ENCODE measurements around the gene SOX30. TPM values are rescaled to one million over a fixed set of nuclear protein-coding genes. Genes with fewer than 3 reads are reported as not detected.

The SOX30 gene
- total RNA-seq, 1 experiment from 2014 or later, result not detected

Other genes with a start within 250 kb of the SOX30 start
- 0.10 and 0.48 TPM in 2 replicates for gene NIPAL4, start 192.2 kb downstream of the SOX30 start, total RNA-seq (2014; rRNA removed; shearing (Covaris generic))
- 15.6 and 24.2 TPM in 2 replicates for gene ADAM19, start 76.7 kb downstream of the SOX30 start, total RNA-seq (2014; rRNA removed; shearing (Covaris generic))
- gene C5orf52, start 19.1 kb upstream of the SOX30 start, total RNA-seq (2014; rRNA removed; shearing (Covaris generic)), result not detected in 2 replicates
- 17.3 and 21.7 TPM in 2 replicates for gene THG1L, start 79.0 kb upstream of the SOX30 start, total RNA-seq (2014; rRNA removed; shearing (Covaris generic))
- gene LSM11, start 91.3 kb upstream of the SOX30 start, total RNA-seq (2014; rRNA removed; shearing (Covaris generic)), result 2.3 and 2.4 TPM in 2 replicates
- gene CLINT1, start 206.7 kb upstream of the SOX30 start, total RNA-seq (2014; rRNA removed; shearing (Covaris generic)), result 35.6 and 36.6 TPM in 2 replicates